ENCODE measurements around the gene ALK.
A peak's percentile ranks its signal among the peaks of the same experiment; 100 is the strongest.

Gene ALK

DNA sequence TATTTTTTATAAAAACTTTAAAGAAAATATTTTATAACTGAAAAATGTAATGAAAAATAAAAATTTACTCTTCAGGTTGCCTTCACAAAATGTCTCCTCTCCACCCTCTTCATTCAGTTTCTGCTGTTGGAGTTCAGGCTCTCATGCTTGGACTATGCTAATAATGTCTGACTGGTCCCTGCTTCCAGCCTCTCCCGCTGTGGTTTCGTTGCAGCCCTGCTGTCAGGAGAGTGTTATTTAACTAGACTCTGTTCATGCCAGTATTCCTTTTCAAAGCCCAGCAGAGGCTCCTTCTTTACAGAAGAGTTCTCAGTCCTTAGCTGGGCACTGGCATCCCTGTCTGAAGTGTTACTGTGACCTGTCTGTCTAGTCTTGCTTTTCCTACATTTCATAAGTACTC lies 765.8 kb downstream of the ALK start:
- DNase-seq (ENCODE audit: low read depth) = no peak

DNA sequence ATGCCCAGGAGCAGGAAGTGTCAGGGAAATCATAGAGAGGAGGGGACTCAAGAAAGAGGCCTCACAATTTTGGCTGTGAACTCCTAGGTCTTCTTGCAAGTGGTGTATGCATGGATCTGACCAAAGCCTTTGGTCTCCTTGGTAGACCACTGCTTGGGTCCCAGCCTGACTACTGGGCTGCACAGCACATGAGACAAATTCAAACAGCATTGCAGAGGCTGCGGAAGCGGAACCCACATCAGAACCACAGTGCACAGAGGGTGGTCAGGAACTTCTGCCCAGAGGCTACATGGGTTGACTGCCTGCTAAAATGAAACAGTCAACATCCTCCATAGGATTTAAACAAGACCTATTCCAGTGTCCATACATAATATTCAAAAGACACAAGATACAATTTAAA lies 766.8 kb downstream of the ALK start:
- DNase-seq (ENCODE audit: low read depth) = no peak

DNA sequence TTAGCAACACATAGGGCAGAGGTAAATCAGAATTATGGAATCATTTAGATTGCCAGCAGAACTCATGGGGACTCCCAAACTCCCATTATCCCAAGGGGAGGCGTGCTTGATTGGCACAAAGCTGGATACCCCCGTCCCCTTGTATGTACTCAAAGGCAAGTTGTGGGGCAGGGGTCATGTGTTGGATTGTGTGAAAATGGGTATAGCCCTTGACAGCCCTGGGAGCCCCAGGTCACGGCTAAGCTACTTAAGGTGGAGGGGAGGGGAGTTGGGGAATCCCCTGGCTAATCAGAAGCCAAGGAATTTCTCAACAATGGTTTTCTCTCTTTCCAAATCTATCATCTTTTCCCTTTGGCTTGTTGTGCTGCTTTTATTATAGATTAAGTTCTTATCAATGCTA lies 773.4 kb downstream of the ALK start:
- DNase-seq (ENCODE audit: low read depth) = no peak

DNA sequence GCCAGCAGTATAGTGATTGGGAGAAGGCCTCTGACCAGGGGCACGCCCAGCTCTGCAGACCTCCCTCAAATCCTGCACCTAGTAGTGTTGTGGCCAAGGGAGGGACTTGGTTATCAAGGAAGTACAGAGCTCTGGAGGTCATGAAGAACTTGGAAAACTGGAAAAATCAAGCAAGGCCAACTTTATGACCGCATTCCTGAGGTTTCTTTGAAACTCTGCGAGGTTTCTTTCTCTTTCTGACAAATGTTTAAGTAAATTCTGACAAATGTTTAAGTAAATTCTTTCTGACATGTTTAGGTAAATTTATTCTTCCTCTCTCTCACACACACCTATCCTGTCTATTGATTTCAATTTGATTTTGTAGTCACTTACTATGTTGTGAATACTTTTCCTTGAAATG lies 775.2 kb downstream of the ALK start:
- peak; percentile 22 for DNase-seq (ENCODE audit: low read depth)

DNA sequence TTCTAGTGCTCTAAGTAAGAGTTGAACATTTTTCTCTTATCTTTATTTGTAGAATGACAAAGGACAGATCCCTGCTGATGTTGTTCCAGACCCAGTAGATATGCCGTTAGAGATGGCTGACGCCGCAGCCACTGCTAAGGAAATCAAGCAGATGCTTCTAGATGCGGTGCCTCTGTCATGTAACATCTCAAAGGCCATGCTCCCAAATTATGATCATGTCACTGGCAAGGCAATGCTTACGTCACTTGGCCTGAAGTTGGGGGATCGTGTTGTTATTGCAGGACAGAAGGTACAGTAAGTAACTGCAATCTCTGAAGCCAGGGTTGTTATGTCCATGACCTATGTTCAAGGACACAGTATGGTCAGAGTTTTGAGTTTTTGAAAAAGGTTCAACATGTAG lies 777.7 kb downstream of the ALK start:
- DNase-seq (ENCODE audit: low read depth) = no peak

Data from EH (cell line).